T-helper 2 cell treated with Interferon-gamma antibody and Interleukin-4, amounts not matched to agents 100 ng/mL and 5 ng/mL, for 36 hours (primary cell): ENCODE data around the gene ANO2. TPM values are rescaled to one million over a fixed set of nuclear protein-coding genes. Genes with fewer than 3 reads are reported as not detected.

Source experiments
- intact Hi-C: fragments of 100-400 bp; cut with micrococcal nuclease; formaldehyde crosslinking; loops from one replicate; pipeline ENCODE4 v1.15.1; 2023
- total RNA-seq: library from RNA; stranded (reverse); gene quantifications from 2 replicates; pipeline ENCODE4 v1.2.3, GENCODE V29; 2022

Gene ANO2
- total RNA-seq: not detected in 2 replicates

GRCh38 chr12:5945071-5946008 is at the start of gene ANO2:
Gene ANO2 (minus strand): TSS chr12:5945259. CDS start chr12:5945217, 42 bp downstream.
- intact Hi-C loops: no loop called here

GRCh38 chr12:5989621-5990020 is 44.6 kb upstream of the ANO2 start:
- intact Hi-C loops: loop anchor here (2.0 kb wide), 1 partner anchor 295 kb away; no protein-coding TSS in a partner anchor

- intact Hi-C loops: loop anchor here (1.0 to 2.0 kb wide), 2 partner anchors 52 to 296 kb away; no protein-coding TSS in a partner anchor
These were observed 43.6 kb upstream of the ANO2 start for GRCh38 chr12:5988659-5989116.

GRCh38 chr12:5988088-5988487 is 43.0 kb upstream of the ANO2 start:
- intact Hi-C loops: loop anchor here (1.0 to 2.0 kb wide), 2 partner anchors 52 to 297 kb away; no protein-coding TSS in a partner anchor

GRCh38 chr12:5987573-5987972 is 42.5 kb upstream of the ANO2 start:
- intact Hi-C loops: no loop called here

GRCh38 chr12:5985471-5985870 is 40.4 kb upstream of the ANO2 start:
- intact Hi-C loops: no loop called here

GRCh38 chr12:5984873-5985272 is 39.8 kb upstream of the ANO2 start:
- intact Hi-C loops: no loop called here

- intact Hi-C loops: no loop called here
These were observed 37.0 kb upstream of the ANO2 start for GRCh38 chr12:5982106-5982505.

- intact Hi-C loops: no loop called here
These were observed 32.5 kb upstream of the ANO2 start for GRCh38 chr12:5977556-5977955.

- intact Hi-C loops: no loop called here
These were observed 31.7 kb upstream of the ANO2 start for GRCh38 chr12:5976711-5977110.

- intact Hi-C loops: no loop called here
These were observed 31.1 kb upstream of the ANO2 start for GRCh38 chr12:5976196-5976595.

GRCh38 chr12:5973461-5974115 is 28.5 kb upstream of the ANO2 start:
- intact Hi-C loops: no loop called here

- intact Hi-C loops: no loop called here
These were observed 27.3 kb upstream of the ANO2 start for GRCh38 chr12:5972387-5972786.

- intact Hi-C loops: no loop called here
These were observed 26.3 kb upstream of the ANO2 start for GRCh38 chr12:5971194-5971850.

GRCh38 chr12:5969974-5970690 is 25.1 kb upstream of the ANO2 start:
- intact Hi-C loops: no loop called here

- intact Hi-C loops: no loop called here
These were observed 24.3 kb upstream of the ANO2 start for GRCh38 chr12:5969156-5969973.

- intact Hi-C loops: loop anchor here (2.0 kb wide), 1 partner anchor 73 kb away; no protein-coding TSS in a partner anchor
These were observed 22.8 kb upstream of the ANO2 start for GRCh38 chr12:5967645-5968415.

GRCh38 chr12:5966486-5967095 is 21.5 kb upstream of the ANO2 start:
- intact Hi-C loops: loop anchor here (2.0 kb wide), 1 partner anchor 74 kb away; no protein-coding TSS in a partner anchor

GRCh38 chr12:5965950-5966383 is 20.9 kb upstream of the ANO2 start:
- intact Hi-C loops: loop anchor here (2.0 kb wide), 1 partner anchor 75 kb away; no protein-coding TSS in a partner anchor
